Stimulated activated CD4-positive, alpha-beta T cell treated with anti-CD3 and anti-CD28 coated beads, TNF-alpha, amount 100 ng/mL, for 24 hours (primary cell): Measurements from ENCODE around the gene SESN1.
A peak's percentile ranks its signal among the peaks of the same experiment; 100 is the strongest.
"Not testable (repeated sequence)": the region's sequence is repeated elsewhere in the genome, so short reads cannot be mapped to it uniquely, and the experiment has no call there.

Source experiments
- DNase-seq, 3 experiments: peaks; one replicate each; pipeline ENCODE4 v3.0.0-alpha.2; 2020; ENCODE audit warnings: low read depth in 3 of 3

SESN1 gene

DNA sequence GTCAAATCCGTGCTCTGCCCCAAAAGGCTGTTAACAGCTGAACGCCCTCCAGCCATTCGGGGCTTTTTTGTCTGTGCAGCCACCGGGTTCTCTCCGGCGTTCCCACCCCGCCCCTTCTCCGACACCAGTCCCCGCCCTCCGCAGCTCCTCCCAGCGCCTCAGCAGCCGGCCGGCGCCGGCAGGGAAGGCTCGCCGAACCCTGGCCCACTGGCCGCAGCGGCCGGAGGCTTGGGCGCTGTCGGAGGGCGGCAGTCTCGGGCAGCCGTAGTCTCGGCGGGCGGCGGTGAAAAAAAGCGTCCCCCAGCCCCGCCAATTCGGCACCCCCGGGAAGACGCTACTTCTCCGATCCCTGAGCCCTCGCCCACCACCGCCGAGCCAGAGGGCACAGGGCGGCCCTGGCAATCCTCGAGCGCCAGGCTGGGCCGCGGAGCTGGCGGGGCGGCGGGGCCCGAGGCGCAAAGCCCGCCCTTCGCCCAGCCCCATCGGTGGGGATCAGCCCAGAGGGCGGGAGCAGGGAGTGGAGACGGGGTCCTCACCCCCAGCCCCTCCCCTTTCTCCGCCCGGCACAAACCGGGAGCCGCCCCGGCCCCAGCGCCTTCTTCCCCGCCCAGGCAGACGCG is at the start of gene SESN1:
Gene SESN1, minus strand, starts transcription at position 431 of the 620 bp plus-strand sequence. CDS start 773 bp downstream, outside the sequence.
- peak; percentile 70 to 88 (median 74) for DNase-seq

DNA sequence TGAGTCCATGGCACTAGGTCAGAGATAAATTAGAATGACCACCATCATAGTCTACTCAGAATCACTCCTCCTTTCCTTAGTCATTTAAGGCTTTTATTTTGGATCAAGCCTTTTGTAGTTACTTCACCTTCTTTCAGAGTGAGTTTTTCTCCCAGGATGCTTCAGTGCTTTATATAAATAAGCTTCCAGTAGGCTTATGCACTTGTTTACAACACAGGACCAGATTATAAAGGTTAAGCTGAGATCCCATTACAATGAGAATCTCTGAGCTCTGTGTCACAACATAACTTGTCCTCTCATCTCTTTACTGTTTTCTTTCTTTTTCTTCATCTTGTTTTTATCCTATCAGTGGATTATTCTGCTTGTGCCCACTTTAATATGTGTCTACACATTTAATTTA is 48.5 kb upstream of the SESN1 start:
- no peak for DNase-seq

DNA sequence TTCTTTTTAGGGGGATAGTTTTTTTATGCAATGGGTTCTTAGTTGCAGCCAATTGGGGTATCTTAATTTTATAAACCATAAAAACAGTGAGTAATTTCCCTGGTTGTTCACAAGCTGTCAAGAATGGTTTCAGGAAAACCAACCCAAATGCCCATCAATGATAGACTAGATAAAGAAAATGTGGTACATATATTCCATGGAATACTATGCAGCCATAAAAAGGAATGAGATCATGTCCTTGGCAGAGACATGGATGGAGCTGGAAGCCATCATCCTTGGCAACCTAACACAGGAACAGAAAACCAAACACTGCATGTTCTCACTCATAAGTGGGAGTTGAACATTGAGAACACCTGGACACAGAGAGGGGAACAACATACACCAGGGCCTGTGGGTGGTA is 47.4 kb upstream of the SESN1 start:
- DNase-seq: not testable (repeated sequence)

DNA sequence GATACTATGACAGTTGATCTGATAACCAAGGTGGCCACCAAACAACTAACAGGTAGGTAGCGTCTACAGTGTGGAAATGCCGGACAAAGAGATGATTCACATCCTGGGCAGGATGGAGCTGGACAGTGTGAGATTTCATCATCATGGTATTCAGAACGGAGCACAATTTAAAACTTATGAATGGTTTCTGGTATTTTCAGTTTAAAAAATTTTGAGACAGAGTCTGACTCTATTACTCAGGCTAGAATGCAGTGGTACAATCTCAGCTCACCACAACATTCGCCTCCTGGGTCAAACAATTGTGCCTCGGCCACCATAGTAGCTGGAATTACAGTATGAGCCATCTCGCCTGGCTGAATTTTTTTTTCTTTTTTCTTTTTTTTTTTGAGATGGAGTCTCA is 44.5 kb upstream of the SESN1 start:
- DNase-seq: no peak

DNA sequence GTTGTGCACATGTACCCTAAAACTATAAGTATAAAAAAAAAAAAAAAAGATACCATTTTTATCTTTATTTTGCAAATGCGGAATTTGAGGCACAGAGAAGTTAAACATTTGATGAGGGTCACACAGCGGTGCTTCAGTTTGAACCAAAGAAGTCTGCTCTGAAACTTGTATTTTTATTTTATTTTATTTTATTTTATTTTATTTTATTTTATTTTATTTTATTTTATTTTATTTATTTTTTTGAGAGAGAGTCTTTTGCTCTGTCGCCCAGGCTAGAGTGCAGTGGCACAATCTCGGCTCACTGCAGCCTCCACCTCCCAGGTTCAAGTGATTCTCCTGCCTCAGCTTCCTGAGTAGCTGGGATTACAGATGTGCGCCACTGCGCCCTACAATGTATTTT is 41.9 kb upstream of the SESN1 start:
- not testable (repeated sequence) for DNase-seq

DNA sequence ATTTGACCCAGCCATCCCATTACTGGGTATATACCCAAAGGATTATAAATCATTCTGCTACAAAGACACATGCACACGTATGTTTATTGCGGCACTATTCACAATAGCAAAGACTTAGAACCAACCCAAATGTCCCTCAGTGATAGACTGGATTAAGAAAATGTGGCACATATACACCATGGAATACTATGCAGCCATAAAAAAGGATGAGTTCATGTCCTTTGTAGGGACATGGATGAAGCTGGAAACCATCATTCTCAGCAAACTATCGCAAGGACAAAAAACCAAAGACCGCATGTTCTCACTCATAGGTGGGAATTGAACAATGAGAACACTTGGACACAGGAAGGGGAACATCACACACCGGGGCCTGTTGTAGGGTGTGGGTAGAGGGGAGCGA is 41.4 kb upstream of the SESN1 start:
- DNase-seq: not testable (repeated sequence)

DNA sequence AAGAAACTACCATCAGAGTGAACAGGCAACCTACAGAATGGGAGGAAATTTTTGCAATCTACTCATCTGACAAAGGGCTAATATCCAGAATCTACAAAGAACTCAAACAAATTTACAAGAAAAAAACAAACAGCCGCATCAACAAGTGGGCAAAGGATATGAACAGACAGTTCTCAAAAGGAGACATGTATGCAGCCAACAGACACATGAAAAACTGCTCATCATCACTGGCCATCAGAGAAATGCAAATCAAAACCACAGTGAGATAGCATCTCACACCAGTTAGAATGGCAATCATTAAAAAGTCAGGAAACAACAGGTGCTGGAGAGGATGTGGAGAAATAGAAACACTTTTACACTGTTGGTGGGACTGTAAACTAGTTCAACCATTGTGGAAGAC is 41.0 kb upstream of the SESN1 start:
- not testable (repeated sequence) for DNase-seq

DNA sequence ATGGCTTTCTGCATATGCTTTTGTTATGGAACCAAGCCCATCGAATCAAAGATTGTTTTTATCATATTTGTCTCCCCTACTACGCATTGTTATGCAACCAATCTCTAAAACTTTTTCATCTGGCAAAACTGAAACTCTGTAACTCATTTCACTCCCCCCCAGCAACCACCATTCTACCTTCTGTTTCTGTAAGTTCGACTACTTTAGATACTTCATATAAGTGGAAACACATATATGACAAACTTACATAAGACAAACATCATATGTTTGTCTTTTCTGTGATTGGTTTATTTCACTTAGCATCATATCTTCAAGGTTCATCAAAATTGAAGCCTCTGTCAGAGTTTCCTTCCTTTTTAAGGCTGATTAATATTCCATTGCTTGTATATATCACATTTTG is 35.4 kb upstream of the SESN1 start:
- DNase-seq: no peak

DNA sequence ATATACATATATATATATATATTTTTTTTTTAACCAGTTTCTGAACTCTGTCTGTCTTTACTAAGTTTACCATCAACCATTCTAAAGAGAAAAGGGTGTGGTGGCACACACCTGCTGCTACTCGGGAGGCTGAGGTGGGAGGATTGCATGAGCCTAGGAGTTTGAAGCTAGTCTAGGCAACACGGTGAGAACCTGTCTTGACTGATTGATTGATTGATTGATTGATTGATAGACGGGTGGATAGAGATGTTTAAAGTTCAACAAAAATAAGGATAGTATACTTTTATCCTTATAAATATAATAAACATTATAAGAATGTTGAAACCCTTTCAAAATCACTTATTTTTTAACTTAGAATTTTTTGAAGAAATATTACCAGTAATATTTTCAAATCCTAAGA is 30.9 kb upstream of the SESN1 start:
- DNase-seq: no peak

DNA sequence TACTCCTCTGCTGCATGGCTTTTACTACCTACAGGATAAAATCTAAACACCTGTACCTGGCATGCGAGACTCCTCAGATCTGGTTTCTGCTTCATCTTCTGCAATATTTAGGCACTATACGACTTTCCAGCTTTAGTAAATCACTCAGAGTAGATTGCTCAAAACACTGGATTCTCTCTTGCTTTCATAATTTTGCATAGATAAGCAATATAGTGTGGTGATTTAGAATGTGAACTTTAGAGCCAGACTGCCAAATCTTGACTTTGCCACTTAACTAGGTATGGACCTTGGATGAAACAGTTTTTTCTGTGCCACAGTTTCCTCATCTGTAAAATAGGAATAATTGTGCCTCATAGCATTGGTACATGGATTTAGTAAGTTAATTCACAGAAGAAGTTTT is 29.6 kb upstream of the SESN1 start:
- DNase-seq: no peak

DNA sequence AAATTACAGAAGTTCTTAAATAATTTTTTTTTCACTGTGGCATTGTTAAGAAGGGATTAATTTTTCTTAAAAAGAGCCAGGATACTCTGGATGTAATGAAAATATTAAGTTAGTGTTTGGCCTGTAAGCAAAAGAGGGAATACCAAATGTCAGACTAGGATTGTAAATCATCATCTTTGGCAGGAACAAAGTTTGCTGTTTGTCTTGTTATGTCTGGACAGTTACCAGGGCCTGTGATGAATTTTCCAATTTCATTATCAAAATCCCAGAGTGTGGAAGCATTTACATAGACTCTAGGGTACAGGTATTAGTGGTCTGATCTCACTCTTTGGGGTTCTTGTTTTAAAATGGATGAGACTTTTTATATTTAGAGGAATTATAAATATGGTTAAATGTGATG is 26.8 kb upstream of the SESN1 start:
- no peak for DNase-seq

DNA sequence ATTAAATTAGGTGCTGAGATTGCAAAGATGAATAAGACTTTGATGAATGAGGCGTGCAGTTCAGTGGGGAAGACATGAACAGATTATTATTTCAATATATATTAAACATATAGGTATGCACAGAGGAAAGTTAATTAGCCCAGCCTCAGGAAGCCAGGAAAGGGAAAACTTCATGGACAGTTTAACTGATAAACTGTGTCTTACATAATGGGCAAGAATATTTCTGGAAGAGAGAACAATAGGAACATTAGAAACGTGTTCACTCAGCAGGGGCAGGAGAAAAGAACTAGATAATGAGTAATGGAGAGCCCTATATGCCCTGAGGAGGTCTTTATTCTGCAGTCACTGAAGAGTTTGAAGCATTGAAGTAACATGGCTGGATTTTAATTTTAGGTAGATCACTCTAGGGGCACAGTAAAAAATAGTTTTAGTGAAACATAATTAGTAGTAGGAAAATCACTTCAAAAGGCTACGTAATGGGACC is 24.3 kb upstream of the SESN1 start:
- DNase-seq: no peak

DNA sequence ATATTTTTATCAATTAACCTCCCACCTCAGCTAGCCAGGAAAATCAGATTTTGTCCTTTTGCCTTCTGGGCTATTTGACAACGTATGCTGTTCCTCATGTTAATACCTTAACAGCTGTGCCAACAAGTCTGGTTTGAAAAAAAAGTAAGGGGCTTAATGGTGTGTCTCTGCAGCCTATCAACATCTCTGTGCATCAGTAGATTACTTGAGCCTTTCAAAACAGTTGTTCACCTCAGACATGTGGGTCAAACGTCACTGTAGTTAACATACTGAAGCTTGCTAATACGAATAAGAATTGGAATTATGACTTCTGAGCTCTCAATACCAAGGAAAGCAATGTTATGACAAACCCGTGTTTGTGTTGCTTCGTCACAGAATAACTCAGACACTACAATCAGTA is 23.7 kb upstream of the SESN1 start:
- DNase-seq: no peak

DNA sequence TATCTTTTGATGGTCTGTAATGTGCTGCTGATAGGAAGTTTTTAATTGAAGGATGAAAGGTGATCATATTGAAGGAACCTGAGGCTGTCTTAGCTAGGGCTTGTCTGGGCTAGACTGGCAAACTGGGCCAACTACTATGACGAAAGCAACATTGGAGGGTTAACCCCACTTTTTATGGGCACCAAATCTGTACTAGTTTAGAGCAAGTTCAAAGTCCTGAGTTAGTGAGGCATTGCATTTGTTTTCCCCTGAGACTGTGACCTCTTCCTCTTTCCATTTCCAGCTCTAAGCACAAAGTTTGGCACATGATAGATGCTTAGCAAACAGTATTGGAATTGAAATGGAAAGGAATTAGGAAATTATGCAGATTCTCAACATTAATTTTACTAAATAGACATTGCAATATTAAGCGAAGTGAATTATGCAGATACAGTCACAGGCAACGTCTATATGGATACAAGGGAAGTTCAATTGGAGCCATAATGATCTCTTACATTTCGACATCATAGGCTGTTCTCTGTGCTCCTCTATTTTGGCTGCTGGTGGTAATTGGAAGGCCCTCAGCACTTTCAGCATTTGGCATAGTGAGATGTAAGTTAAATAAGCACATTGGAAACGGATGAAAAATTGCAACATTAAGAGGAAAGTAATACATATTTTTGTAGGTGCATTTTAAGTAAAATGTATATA is 22.8 kb upstream of the SESN1 start:
- DNase-seq: no peak

DNA sequence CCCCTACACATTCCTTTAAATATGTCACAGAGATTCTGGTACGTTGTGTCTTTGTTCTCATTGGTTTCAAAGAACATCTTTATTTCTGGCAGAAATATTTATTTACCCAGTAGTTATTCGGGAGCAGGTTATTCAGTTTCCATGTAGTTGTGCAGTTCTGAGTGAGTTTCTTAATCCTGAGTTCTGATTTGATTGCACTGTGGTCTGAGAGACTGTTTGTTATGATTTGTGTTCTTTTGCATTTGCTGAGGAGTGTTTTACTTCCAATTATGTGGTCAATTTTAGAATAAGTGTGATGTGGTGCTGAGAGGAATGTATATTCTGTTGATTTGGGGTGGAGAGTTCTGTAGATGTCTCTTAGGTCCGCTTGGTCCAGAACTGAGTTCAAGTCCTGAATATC is 18.0 kb upstream of the SESN1 start:
- not testable (repeated sequence) for DNase-seq

DNA sequence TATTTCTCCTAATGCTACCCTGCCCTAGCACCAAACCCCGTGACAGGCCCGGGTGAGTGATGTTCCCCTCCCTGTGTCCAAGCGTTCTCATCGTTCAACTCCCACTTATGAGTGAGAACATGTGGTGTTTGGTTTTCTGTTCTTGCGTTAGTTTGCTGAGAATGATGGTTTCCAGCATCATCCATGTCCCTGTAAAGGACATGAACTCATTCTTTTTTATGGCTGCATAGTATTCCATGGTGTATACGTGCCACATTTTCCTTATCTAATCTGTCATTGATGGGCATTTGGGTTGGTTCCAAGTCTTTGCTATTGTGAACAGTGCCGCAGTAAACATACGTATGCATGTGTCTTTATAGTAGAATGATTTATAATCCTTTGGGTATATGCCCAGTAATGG is 15.0 kb upstream of the SESN1 start:
- not testable (repeated sequence) for DNase-seq

DNA sequence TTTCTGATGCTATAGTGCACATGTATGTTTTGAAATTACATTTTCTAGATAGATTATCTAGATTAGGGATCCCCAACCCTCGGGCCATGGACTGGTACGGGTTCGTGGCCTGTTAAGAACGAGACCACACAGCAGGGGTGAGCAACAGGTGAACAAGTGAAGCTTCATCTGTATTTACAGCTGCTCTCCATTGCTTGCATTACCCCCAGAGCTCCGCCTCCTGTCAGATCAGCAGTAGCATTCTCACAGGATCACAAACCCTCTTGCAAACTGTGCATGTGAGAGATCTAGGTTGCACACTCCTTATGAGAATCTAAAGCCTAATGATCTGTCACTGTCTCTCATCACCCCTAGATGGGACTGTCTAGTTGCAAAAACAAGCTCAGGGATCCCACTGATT is 11.0 kb upstream of the SESN1 start:
- DNase-seq: no peak

DNA sequence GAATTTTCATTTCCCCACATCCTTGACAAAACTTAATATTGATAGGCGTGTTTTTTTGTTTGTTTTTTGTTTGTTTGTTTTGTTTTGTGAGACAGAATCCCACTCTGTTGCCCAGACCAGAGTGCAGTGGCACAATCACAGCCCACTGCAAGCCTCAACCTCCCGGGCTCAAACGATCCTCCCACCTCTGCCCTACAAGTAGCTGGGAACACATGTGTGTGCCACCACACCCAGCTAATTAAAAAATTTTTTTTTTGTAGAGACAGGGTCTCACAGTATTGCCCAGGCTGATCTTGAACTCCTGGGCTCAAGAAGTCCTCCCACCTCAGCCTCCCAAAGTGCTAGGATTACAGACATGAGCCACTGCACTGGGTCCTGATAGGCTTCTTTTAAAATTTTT is 9.9 kb upstream of the SESN1 start:
- no peak for DNase-seq

DNA sequence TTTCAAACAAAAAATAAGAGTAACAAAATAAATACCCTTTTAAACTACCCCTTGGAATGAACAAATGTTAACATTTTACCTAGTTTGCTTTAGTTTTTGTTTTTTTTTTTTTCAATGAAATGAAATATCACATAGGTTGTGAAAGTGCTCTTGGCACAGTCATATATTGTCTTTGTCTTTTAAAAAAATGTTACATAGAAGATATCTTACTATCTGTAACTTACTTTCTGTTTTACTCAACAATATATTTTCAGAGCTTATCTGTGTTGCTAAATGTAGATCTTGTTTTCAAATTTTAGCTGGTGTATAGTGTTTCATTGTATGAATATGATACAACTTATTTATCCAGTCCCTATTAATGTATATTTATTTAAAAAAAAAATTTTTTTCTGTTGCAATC is 9.3 kb upstream of the SESN1 start:
- DNase-seq: no peak

DNA sequence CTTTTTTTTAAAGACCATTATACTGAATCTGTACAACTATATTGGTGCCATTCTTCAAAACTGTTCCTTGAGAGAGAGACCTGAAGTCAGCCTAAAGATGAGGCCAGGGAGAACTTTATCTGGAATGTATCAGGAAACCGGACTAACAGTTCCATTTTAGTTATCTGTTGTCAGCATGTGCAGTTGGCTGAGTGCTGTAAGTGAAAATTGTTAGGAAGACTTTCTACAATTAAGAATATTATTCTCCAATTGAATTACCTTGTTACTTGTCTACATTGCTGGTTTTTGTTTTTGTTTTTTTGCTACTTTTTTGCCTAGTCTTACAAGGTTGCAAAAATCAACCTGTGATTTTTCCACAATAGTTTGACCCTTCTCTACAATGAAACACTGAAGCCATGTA is 8.1 kb upstream of the SESN1 start:
- DNase-seq: no peak

DNA sequence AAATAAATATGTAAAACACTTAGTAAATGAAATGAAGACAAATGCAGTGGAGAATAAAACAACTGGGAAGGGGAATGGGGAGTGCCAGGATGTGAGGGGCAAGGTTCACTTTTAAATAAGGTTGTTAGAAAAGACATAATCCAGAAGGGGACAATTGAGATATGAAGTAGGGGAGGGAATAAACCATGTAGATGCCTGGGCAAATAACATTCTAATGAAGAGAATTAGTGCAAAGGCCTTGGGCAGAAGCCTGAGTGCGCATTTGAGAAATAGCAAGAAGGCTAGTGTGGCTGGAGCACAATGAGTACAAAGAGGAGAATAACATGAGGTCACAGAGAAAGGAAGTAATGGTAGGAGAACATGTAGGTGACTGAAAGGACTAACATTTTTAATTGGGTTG is 3.0 kb upstream of the SESN1 start:
- DNase-seq: no peak

DNA sequence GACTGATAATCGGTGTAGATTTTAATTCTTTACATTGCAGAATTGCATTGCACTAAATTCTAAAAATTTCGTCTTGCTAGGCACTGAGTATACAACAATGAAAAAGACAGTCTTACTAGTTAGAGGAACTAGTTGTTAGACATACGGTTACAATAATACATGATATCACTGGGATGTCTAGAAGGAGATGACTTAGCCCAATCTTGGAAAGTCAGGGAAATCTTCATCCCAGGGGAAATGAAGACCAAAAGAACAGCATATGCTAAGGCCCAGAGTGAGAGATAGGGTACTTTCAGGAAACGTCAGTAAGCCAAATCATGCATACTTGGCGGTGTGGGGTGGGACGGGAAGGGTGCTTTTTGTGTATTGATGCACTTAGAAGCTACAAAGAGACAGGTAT is 1.6 kb upstream of the SESN1 start:
- no peak for DNase-seq

DNA sequence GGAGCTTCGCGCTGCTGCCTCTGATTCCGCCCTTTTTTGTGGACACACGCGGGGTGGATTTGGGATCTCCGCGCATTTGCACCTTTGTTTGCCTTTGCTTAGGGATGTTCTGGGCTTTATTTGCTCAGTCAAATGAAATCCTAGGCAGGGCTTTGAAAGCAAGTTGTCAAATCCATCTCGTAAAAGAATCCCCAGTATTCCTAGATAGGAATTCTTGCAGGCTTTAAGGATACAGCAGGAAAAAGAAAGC is 1.1 kb upstream of the SESN1 start:
- DNase-seq: no peak
